GM19397 (cell line): ENCODE measurements around the gene FMNL2.

ENCODE experiments used
- ATAC-seq: cut with Tn5 transposase; IDR thresholded peaks from one replicate; pipeline ENCODE4 v1.9.1; 2021; ENCODE audit warnings: mild to moderate bottlenecking, moderate library complexity; ENCODE audit not compliant: unreplicated experiment

FMNL2 gene

DNA sequence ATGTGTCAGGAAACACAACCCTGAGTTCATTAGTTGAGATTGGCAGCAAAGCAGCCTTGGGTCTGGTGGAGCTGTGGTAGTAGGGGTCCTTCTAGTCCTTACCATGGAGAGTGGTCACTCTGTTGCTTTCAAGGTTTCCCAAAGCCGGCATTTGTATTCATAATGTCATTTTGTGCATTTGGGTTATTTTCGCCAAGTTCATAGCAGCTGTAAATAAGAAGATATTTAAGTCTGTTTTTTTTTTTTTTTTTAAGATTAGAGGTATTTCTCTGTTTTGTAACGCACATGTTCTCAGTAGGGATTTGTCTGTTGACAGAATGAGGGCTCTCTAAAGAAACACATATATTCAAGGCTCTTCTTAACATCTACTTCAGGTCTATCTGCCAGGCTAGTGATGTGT, 268.2 kb downstream of the FMNL2 start:
- no peak for ATAC-seq

DNA sequence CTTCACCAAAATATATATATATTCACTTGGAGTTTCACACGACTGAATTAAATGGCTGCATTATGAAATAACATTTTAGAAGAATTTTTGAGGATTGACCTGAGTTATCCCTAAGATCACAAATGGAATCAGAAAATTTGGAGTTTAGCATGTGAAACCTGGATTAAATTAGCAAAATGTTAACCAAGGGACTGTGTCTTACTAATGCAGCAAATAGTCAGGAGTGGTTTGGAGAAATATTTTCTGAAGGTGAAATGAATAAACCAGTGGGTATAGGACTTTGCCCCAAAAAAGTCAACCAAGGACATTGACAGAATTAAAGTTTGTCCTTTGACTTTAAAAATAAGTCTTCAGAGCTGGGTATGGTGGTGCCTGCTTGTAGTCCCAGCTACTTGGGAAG, 271.1 kb downstream of the FMNL2 start:
- no peak for ATAC-seq

DNA sequence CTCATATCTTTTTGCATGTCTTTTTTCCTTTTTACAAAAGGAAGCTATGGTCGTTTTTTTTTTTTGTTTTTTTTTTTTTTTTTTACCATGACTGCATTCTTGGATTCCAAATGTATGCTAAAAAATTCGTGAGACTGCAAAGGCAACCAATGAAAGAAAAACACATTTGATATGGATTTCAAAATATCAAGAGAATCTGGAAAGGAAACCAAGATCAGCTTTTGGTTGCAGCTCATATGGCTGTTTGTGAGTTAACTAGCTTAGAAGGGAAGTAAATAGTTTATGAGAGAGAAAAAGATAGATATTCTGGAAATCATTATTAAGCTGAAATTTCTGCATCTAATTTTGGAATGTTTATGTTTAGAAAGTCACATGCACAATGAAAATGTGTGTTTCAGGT, 272.0 kb downstream of the FMNL2 start:
- no peak for ATAC-seq

DNA sequence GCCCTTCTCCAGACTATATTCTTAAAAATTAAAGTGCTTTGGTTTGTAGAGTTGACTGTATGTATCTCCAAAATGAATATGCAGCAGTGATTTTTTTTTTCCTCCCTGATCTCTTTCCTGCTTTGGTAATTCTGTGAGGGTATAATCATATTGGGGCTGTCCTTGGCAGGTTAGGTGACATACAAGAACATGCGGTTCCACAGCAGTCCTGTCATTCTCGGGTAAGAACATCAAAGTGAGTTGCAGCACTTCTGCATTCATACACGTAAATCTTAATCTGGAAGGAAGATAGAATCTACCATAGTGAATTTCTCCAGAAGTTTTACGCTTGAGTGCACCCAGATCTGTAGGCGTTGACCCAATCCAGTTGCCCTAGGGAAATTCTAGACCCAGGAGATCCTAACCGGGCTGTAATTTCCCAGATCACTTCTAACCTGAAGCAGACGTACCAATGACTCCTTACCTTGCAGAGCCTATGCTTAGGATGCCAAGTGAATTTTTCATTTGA, 272.9 kb downstream of the FMNL2 start:
- ATAC-seq, result no peak

DNA sequence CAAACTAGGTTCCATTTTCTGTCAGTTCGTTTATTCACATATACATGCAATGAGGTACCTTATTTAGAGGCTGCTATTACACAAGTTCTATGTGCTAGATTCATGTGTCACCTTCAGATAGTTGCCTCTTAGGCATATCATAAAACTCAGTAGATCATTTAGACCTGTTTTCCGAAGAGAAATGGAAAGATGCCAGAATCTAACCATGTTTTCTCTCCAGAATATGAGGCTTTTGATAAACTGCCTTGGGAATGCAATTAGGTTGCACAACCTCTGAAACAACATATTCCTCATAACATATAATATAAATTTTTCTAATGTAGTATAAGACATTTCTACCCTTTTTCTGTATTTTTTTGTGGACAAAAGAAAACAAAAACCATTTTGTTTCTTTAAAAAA, 274.2 kb downstream of the FMNL2 start:
- ATAC-seq, result no peak

DNA sequence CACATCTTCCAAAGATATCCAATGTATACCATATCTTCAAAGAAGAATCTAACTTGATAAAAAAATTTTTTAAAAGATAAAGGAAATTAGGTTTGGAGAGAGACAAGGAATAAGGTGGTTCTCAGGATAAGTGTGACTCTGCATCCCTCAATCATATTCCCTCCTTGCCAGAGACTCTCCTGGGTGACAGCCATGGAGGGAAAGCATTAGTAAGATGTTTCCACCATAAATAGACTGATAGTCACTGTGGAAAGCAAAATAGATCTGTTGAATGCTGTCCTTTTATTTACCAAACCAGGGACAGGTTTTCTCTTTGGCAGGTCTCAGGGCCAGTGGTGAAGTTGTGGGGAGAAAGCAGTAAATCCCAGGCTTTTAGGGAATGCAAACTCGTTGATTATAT, 274.7 kb downstream of the FMNL2 start:
- no peak for ATAC-seq

DNA sequence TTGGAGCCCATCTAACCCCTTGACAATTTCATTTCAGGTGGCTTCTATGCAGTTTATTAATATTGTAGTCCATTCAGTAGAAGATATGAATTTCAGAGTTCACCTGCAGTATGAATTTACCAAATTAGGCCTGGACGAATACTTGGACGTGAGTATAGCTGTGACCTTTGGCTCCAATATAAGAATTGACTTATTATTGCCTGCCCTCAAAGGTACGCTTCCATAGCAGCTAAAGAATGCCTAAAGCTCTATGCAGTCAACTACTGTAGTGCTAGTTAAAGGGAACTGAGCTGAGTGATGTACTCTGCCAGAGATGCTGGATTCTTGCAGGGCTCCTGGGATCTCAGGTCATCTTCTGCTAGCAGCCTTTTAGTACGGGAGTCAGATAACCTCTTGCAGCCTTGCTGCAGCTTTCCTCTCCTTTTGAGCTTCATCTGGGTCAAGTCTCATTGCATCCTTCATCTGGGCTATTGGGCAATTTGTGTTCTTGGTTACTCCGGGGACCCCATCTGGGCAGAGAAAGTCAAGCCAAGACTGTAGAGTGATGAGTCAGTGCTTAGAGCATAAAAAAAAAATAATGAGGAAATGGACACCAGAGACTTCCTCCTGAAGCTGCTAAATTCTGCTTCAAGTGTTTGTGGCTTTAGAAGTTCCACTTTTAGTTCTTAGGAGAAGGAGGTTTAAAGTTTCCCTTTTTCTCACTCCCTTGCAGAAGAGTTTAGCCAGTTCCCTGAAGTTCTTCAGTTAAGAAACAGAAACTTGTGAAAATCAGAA, 276.7 kb downstream of the FMNL2 start:
- ATAC-seq, result peak; percentile 70

DNA sequence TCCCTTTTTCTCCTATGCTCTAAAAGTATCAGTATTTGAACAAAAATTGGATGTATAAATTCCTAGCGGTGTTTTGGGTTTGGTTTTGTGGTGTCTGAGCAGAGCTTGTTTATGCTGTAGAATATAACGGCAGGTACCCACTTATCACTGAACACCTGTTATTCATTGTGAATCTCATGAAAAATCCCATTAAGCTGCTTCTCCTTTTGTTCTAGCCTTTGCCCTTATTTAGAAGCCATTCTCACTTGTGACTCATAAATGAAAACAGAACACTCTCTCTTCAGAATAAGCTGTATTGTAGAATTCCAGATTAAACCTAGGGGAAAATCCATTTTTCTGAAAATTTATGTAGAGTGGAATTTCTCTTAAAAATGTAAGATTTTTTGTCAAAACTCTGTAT, 278.3 kb downstream of the FMNL2 start:
- ATAC-seq, result no peak

DNA sequence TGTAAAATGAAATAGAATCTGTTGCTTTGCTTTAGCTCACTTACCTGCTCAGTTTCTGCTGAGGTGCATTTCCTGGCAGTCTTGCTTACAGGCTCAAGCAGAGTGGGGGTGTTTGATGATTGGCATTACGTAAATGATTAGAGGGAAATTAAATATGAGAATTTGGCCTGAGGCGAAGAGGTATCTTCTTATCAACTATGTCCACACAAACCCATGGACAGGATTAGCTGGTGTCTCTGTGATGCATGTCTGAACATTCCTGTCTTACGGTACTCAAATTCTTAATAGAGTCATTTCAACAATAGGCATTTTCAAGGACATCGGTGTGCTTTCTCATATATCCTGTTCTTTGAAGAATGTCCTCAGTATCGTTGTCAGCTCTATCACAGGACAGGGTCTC, 280.2 kb downstream of the FMNL2 start:
- ATAC-seq, result no peak

DNA sequence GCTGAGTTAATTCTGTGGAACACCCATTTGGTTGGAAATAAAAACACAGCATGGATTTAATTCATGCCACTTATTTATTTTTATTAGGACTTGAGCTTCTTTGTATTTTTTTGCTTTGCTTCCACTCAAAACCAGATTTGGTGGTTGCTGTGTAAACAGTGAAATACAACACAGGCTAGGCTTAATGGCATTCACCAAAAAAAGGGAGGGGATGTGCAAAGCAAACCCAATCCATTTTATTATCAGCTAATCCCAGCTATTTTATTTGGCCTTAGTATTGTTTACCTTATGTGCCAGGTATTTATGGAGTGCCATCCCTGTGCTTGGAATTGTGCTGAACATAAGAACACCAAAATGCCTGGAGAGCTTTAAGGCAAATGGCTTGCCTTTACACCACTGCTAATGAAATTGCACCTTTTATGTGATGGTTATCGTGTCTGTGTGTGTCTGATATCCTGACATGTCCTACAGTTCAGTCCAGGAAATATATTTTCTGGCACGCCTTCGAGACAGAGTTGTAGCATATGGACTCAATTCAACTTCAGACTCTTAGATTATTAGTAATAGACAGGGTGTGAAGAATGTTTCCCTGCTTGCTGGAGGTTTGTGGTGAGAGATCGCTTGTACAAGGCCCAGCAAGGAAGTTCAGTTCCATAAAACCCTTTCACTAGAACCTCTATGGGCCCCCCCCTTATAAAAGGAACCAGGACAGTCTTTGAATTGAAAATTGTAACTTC, 282.6 kb downstream of the FMNL2 start:
- ATAC-seq, result no peak

DNA sequence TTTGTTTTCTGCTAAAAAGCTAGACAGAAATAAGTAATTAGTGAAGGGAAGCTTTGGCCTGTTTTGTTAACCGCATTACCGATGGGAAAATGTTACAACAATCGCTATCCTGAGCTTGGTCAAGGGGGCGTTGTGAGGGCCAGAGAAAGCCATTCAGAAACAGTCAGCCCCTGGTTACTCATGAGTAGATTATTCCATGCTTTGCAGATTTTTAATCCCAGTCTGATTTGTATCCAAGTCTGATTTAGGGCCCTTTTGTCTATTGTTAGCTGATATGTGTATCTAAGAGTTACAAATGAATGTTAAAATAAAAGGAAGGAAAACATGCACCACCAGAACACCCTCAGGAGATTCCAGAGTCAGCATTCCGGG, 283.2 kb downstream of the FMNL2 start:
- no peak for ATAC-seq

DNA sequence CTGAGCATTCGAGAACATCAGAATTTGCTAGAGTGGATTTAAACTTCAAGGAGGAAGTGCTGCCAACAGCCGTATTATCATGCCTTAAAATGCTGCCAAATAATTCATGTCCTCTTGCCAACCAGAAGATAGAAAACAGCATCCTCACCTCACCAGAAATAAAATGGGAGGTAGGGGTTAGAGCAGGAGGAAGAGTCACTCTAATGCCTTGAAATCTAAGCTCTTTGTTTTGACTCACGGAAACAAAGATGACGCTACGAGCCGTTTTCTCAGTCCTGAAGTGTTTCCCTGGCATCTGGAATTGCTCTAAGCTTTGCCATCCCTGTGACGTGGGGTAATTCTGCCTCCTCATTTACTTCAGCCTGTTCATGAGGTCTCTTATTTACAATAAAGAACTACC, 285.2 kb downstream of the FMNL2 start:
- ATAC-seq, result no peak

DNA sequence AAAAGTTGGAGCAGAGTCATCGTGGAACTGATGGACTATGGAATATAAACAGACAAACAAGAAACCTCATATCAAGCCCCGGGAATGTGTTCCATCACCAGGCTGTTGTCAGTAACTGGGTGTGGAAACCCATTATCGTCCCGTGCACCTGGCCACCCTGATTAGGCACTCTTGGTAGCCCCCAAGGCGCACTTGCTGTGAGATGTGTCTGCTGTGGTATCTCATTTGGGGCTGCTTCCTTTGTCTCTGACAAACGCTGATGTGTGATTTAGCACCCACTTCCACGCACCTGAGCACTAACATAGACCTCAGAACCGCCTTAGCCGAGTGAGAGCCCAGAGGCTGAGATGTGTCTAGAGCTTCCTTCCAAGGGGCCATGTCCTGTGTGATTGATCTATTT, 286.0 kb downstream of the FMNL2 start:
- ATAC-seq, result no peak

DNA sequence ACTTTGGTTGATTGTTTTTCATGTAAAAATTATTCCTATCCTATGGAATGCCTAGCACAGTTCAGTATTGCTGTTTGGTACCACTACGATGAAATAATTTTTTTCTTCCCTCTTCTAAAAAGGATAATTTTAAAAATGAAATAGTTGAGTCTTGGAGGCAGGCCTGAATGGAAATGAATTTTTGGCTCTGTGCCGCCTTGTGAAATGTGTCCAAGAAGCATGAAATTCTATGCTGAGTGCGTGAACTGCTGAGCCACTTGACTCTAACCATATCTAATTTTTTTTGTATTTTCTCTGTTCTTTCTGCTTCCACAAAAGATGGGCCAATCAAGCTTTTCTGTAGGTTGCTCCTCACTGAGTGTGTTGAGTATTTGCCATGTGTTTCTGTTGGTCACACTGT, 287.2 kb downstream of the FMNL2 start:
- ATAC-seq, result no peak

DNA sequence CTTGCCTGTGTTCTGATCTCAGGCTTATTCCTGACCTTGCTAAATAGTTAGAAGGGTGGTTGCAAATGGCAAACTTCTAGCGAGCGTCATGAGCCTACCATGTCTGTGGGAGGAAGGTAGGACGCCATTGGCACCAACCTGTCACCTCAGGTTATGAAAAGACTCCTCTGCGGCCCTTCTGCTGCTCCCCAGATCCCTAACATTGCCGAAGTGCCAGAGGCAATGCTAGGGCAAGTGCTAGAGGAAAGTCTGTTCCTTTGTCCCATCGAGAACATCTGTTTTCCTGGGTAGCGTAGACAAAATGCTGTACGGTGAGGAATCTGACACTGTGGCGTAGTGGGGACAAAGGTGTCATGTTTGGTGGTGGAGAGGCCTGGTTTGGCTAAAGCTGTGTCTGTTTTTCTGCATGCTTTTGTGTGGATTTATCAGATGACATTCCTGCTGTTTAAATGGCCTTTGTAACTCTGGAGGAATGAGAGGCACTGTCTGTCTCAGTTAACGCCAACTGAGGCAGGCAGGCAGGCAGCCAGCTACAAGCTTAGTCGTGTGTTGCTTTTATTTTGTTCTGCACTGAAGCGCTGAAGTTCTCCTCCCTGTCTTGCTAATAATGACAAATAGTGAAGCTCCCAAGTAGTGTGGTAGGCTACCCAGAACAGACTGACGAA, 288.2 kb downstream of the FMNL2 start:
- no peak for ATAC-seq

DNA sequence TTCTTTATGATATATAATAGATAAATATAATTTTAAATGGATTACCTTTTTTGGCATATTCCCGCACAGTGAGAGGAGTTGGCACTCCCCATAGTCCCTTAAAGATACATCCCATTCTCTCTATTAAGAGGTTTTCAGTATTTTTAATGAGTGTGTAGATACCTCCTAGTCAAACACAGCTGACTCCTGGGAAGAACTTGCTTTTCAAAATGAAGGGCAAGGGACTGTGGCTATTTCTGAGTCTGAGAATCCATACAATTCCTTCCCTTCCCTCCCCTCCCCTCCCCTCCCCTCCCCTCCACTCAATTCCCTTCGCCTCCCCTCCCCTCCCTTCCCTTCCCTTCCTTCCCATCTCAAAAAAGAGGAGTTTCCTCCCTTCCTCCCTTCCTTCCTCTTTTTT, 288.8 kb downstream of the FMNL2 start:
- no peak for ATAC-seq

DNA sequence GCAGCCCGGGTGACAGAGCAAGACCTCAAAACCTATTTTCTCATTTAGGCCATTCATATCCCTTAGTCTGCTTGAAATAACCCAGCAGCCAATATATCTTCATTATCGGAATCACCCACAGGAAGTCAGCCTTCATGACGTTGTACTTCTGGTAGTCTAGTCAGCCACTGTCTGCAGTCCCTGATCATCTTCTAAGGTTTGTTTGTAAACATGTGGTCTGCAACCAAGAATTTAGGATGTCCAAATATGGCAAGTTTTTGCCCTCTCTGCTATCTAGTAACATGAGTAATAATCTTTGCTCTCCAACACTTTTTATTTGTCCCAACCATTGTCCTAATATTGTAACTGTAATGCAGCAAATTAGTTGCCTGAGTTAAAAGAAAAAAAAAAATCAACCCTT, 289.8 kb downstream of the FMNL2 start:
- ATAC-seq, result no peak

DNA sequence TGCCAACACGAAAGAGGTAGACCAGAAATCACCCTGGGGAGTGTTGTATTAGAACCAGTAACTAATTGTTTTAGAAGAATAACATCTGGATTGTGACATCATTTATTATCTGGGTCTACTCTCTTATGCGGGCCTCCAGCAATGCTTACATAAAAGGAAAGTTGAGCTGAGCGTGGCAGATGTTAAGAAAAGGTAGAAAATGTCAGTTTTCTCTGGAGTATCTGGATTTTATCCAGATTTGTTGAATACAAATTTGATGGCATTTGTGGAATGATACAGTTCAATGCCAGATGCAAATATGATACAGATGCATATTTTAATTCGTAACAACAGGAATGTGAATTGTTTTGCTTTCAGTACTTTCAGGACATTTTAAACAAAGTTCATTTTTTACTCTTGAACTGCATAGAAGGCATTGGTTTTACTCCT, 292.0 kb downstream of the FMNL2 start:
- no peak for ATAC-seq

DNA sequence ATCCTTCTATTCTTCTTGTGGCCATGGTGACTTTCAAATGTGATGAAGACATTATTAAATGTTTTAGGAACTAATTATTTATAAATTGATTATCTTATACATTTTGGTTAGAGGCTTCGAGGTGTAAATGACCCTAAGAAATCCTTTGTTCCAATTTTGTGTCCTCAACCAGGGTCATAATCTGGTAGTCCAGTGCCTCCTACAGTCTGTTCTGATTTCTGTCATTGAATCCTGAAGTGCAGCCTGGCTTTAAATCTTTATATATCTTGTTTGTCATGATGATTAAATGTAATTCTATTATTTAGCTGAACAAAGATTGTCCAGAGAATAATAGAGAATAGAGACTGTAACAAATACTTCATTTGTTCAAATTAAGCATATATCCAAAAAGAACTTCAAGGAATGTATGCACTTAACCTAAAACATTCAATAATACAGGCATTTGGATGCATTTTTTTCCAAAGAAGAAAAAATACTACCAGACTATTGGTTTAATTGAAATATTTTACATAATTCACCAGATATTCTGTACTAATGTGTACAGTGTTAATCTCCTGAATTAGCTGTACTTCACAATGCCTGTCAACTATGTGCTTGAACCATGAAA, 292.5 kb downstream of the FMNL2 start:
- ATAC-seq, result no peak

DNA sequence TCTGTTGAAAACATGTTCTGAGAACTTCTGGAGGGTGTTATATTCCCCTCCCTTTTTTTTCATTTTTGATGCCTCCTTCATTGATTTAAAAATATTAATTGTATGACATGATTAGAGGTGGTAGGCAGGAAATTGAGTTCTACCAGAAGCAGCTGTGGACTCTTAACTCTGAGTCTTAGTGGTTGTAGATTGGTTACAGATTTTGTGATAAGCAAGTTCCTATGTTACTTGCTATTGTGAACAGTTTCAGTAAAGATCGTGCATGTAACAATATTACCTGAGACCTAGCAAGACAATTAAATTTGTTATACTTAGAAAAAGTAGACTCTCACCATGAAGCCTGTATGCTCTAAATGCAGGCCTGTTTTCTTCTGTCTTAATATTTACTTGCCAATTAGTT, 294.2 kb downstream of the FMNL2 start:
- no peak for ATAC-seq

DNA sequence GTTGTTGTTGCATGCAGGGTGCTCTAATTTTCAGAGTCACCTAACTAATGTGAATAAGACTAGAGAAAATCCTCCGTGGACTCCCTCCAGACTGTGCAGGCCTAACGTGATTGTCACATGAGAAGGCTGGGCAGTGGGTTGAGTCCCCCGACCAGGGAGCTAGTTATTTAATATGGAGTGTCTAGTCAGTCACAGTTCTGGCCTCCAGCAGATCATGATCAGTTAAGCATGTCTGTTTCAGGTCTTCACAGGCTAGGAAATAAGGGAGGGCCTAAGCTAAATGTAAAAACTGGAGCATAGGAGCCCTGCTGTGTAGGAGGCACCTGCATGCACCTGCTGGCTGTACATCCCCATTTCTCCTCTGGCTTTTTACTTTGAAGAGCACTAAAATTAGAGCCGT, 295.5 kb downstream of the FMNL2 start:
- ATAC-seq, result no peak

DNA sequence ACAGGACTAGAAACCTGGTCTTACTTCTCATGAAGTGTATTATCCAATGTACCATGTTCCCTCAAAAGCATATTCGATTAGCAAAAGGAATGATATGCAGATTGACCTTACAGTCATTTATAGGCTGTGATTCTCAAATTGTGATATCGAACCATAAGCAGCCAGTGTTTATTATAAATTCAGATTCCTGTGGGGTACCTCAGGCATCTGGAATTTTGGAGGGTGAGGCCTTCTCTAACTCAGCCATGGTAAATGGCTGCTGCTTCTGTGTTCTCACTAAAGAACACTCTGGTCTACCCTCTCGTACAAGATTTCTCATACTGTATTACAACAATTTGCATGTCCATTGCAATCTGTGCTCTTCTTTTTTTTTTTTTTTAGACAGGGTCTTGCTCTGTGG, 297.8 kb downstream of the FMNL2 start:
- no peak for ATAC-seq
